HFF-Myc (cell line): ENCODE data around the gene MTX1.
"Not testable (repeated sequence)": the region's sequence is repeated elsewhere in the genome, so short reads cannot be mapped to it uniquely, and the experiment has no call there.

Source experiments
- DNase-seq: peaks from one replicate; pipeline ENCODE4 v3.0.0-alpha.2; 2011; ENCODE audit warnings: low read depth; ENCODE audit errors: extremely low read depth
- H3K4me3 ChIP-seq: replicated peaks from 2 replicates; pipeline ENCODE4 v1.5.1; 2011; ENCODE audit warnings: low read depth, mild to moderate bottlenecking, control low read depth, low read length
- TF ChIP-seq, protein P1 (sequence below): IDR thresholded peaks from 2 replicates; pipeline ENCODE4 v1.5.1; 2012; ENCODE audit warnings: mild to moderate bottlenecking, low read depth, low read length, control low read depth; ENCODE audit errors: missing control alignments

The MTX1 gene

DNA sequence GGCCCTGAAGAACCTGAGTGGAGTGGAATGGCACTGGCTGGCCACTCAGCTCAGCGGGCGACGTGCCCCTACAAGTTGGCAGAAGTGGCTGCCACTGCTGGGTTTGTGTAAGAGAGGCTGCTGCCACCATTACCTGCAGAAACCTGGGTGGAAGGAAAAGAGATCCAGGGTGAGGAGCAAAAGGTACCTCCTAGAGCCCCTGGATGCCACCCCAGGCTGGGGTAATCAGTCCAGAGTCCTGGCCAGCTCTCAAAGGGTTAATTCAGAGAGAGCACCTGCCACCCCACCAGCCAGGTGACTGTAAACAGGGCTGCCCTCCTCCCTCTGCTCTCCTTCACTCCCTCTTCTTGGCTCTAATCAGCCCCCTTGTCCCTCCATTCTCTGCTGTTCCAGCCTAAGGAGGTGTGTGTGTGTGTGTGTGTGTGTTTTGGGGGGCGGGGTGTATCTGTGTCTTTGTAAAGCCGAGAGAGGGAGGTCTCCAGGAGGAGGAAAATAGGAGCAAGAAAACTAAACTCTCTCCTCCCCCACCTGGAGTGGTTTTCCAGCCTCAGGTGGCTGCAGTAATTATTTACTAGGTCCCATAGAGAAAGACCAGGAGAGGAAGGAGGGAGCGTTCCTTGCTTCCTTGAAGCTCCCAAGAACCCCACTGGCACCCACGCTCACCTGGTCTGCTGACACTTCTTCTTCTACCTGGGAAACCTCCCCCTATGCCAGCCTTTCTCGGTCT lies 22.3 kb upstream of the MTX1 start:
- no peak for DNase-seq
- H3K4me3 ChIP-seq: no peak overlapping the region
- TF ChIP-seq, protein P1, sequence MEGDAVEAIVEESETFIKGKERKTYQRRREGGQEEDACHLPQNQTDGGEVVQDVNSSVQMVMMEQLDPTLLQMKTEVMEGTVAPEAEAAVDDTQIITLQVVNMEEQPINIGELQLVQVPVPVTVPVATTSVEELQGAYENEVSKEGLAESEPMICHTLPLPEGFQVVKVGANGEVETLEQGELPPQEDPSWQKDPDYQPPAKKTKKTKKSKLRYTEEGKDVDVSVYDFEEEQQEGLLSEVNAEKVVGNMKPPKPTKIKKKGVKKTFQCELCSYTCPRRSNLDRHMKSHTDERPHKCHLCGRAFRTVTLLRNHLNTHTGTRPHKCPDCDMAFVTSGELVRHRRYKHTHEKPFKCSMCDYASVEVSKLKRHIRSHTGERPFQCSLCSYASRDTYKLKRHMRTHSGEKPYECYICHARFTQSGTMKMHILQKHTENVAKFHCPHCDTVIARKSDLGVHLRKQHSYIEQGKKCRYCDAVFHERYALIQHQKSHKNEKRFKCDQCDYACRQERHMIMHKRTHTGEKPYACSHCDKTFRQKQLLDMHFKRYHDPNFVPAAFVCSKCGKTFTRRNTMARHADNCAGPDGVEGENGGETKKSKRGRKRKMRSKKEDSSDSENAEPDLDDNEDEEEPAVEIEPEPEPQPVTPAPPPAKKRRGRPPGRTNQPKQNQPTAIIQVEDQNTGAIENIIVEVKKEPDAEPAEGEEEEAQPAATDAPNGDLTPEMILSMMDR: no peak

DNA sequence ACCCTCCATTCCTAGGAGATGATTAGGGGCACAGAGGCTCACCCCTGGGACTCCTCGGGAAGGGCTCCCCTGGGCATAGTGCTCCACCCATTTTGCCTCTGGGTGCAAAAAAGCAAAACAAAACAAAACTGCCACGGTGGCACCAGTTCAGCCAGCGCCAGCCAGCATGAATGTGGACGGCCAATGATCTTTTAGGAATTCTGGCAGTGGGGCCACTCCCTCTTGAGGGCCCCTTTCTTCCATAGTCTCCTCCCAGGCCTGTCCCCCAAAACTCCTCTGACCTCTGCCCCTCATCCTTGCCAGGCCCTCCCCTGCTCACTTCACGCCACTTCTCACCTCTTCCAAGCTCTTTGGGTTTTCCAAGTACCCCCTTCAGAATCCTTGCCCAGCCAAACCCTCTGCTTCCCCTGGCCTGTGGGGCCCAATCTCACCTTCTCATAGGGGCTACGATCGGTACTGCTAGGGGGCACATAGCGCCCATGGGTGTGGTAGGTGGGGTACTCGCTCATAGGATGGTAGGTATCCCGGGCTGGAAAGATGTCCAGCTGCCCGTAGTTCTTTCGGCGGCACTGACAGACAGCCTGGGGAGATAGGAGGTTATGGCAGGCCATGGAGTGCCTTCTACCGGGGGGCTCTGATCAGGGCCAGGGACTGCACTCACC lies 21.6 kb upstream of the MTX1 start:
- TF ChIP-seq, protein P1: no peak
- no peak overlapping the region for H3K4me3 ChIP-seq
- DNase-seq: no peak

DNA sequence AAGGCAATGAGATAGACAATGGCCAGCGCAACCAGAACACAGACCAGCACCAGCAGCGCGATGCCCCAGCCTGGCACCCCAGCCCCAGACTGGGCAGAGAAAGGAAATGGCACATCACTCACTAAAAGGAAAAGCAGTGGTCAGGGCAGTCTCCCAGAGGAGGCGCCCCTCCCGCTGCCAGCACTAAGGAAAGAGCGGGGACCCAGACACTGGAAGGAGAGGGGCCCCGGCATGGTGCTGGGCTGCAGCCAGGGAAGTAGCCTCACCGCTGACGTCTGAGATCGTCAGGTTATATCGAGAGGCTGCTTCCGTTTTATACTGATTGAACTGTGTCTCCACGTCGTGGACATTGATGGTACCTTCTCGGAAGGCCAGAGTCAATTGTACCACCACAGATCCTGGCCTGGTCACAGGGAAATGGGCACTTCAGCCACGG lies 21.0 kb upstream of the MTX1 start:
- H3K4me3 ChIP-seq: no peak overlapping the region
- DNase-seq: no peak
- TF ChIP-seq, protein P1: no peak

DNA sequence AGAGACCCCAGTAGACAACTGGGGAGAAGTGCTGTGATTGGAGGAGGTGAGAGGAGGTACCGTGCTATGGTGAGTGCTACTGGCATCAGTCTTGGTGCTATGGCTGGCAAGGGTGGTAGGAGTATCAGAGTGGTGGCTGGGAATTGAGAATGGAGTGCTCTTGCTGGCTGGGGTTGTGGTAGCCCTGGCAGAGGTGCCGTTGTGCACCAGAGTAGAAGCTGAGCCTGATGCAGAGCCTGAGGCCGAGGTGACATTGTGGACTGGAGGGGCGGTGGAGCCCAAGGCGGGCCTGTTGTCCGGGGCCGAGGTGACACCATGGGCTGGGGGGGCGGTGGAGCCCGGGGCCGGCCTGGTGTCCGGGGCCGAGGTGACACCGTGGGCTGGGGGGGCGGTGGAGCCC lies 20.2 kb upstream of the MTX1 start:
- no peak overlapping the region for H3K4me3 ChIP-seq
- TF ChIP-seq, protein P1: no peak
- DNase-seq: no peak

DNA sequence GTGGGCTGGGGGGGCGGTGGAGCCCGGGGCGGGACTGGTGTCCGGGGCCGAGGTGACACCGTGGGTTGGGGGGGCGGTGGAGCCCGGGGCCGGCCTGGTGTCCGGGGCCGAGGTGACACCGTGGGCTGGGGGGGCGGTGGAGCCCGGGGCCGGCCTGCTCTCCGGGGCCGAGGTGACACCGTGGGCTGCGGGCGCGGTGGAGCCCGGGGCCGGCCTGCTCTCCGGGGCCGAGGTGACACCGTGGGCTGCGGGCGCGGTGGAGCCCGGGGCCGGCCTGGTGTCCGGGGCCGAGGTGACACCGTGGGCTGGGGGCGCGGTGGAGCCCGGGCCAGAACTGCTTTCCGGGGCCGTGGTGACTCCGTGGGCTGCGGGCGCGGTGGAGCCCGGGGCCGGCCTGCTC lies 18.6 kb upstream of the MTX1 start:
- not testable (repeated sequence) for DNase-seq, H3K4me3 ChIP-seq

DNA sequence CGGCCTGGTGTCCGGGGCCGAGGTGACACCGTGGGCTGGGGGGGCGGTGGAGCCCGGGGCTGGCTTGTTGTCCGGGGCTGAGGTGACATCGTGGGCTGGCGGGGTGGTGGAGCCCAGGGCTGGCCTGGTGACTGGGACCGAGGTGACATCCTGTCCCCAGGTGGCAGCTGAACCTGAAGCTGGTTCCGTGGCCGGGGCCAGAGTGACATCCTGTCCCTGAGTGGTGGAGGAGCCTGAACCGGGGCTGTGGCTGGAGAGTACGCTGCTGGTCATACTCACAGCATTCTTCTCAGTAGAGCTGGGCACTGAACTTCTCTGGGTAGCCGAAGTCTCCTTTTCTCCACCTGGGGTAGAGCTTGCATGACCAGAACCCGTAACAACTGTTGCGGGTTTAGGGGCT lies 16.6 kb upstream of the MTX1 start:
- no peak for DNase-seq
- no peak overlapping the region for H3K4me3 ChIP-seq
- TF ChIP-seq, protein P1: no peak

DNA sequence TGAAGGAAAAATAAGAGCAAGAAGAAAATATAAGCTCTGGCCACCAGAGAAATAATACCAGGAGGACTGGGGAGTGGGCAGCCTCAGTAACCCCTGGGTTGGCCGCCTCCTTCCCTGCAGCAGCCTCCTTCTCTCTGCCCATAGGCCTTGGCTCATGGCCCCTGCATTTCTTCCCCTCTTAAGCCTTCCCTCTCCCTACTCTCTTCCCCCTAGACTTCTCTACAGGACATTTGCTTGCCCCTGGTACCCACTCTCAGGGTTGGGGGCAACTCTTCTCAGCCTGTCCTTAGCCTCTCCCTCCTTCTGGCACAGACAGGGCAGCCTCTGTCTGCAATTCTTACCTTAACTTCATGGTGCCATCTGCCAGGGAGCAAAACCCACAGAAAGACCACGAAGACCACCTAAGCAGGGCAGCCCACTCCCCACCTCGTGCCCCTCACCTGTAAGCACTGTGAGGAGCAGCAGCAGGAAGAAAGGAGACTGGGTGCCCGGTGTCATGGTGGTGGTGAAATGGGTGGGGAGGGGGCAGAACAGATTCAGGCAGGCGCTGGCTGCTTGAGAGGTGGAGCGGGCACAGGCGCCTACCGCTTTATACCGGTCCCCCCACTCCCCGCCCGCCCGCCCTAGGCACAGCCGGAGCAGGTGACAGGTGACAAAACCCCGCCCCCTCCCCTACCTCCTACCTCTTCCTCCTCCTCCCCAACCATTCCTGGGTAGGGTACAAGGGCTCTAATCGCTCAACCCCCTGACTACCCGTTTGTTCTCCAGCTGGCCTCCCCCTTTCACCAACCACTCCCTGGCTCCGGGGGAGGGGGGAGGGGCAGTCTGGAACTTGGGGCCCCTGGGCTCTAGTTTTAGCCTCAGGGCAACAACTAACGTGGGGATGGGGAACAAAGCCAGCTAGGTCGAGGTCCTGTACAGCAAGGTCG lies 15.9 kb upstream of the MTX1 start:
- H3K4me3 ChIP-seq: peak overlapping the region; percentile 54
- no peak for DNase-seq
- TF ChIP-seq, protein P1: no peak
